GM19025 (cell line): ENCODE results near the gene CIBAR2.

Experiments used
- ATAC-seq: cut with Tn5 transposase; IDR thresholded peaks from one replicate; pipeline ENCODE4 v1.9.1; 2021; ENCODE audit warnings: mild to moderate bottlenecking, low read depth, moderate library complexity; ENCODE audit not compliant: unreplicated experiment

Gene CIBAR2

GRCh38 chr16:85145188-85145587 is 32.9 kb upstream of the CIBAR2 start:
- ATAC-seq, result no peak

GRCh38 chr16:85144026-85144915 is 32.0 kb upstream of the CIBAR2 start:
- no peak for ATAC-seq

- no peak for ATAC-seq
These were observed 30.5 kb upstream of the CIBAR2 start for GRCh38 chr16:85142771-85143211.

GRCh38 chr16:85142129-85142513 is 29.8 kb upstream of the CIBAR2 start:
- ATAC-seq, result no peak

GRCh38 chr16:85141491-85142128 is 29.3 kb upstream of the CIBAR2 start:
- ATAC-seq, result no peak

- no peak for ATAC-seq
These were observed 28.3 kb upstream of the CIBAR2 start for GRCh38 chr16:85140455-85141012.

GRCh38 chr16:85139881-85140339 is 27.6 kb upstream of the CIBAR2 start:
- no peak for ATAC-seq

- no peak for ATAC-seq
These were observed 26.8 kb upstream of the CIBAR2 start for GRCh38 chr16:85138825-85139627.

GRCh38 chr16:85138073-85138824 is 26.0 kb upstream of the CIBAR2 start:
- no peak for ATAC-seq

GRCh38 chr16:85137323-85138072 is 25.2 kb upstream of the CIBAR2 start:
- ATAC-seq, result no peak

- ATAC-seq, result no peak
These were observed 24.5 kb upstream of the CIBAR2 start for GRCh38 chr16:85136702-85137322.

GRCh38 chr16:85136213-85136701 is 24.0 kb upstream of the CIBAR2 start:
- no peak for ATAC-seq

GRCh38 chr16:85134789-85135142 is 22.5 kb upstream of the CIBAR2 start:
- ATAC-seq, result no peak

GRCh38 chr16:85134076-85134788 is 22.0 kb upstream of the CIBAR2 start:
- no peak for ATAC-seq

GRCh38 chr16:85133290-85133599 is 21.0 kb upstream of the CIBAR2 start:
- no peak for ATAC-seq

GRCh38 chr16:85132456-85133289 is 20.4 kb upstream of the CIBAR2 start:
- ATAC-seq, result no peak

- no peak for ATAC-seq
These were observed 18.4 kb upstream of the CIBAR2 start for GRCh38 chr16:85130705-85131028.
